ENCODE results near the gene HPCAL1.

DNA sequence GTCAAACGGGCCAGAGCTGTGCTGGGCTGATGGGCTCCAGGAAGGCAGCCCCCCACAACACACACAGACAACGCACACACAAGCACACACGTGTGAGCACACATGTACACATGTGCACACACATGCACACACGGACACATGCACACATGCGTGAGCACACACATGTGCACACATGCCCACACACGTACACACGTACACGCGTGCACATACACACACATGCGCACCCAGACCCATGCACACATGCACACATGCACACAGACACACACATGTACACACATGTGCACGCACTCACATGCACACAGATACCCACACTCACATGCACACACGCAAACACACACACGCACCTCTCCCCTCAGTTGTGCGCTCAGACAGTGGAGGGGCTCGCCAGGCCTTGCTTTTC lies 31.2 kb upstream of the HPCAL1 start:
- TF ChIP-seq CTCF (conservative IDR thresholded peaks at IDR 0.05; ENCODE audit: low read length) (no peak), EZH2phosphoT487 (IDR thresholded peaks at IDR 0.05; ENCODE audit: borderline replicate concordance) (no peak)

Measured in Loucy (cell line).